Measurements from ENCODE around the gene SLC25A21. TPM values are rescaled to one million over a fixed set of nuclear protein-coding genes. Genes with fewer than 3 reads are reported as not detected.

Gene SLC25A21
- total and polyA plus RNA-seq, 10 donors: 0.06 to 1.1 (median 0.22) TPM; not detected in 2

GRCh38 chr14:36996857-36997590 lies 175.4 kb downstream of the SLC25A21 start:
- intact Hi-C loops (cut with DNase I; ENCODE audit: low total_unique reads): no loop called here
- no peak for DNase-seq
- Histone ChIP-seq H3K4me1 (no peaks in the 10 kb centered on the region), H3K36me3 (no peaks in the 10 kb centered on the region), H3K9me3 (no peaks in the 10 kb centered on the region), H3K4me3 (no peak overlapping the region), H3K27ac (no peak overlapping the region), H3K27me3 (replicated peaks in 1 of 7) (no peaks in the 10 kb centered on the region)
- WGBS, 5 donors: 83 to 93% (median 86%) methylated on average over 5 of the region's 5 CpGs
- TF ChIP-seq POLR2AphosphoS5 (IDR thresholded peaks at IDR 0.05) (no peak), CTCF (IDR thresholded peaks at IDR 0.05 in 8 of 11, conservative IDR thresholded peaks at IDR 0.05 in 3 of 11) (no peak), POLR2A (IDR thresholded peaks at IDR 0.05) (no peak)

- intact Hi-C loops (cut with DNase I; ENCODE audit: low total_unique reads): no loop called here
- TF ChIP-seq POLR2A (IDR thresholded peaks at IDR 0.05) (no peak), POLR2AphosphoS5 (IDR thresholded peaks at IDR 0.05) (no peak), CTCF (IDR thresholded peaks at IDR 0.05 in 8 of 11, conservative IDR thresholded peaks at IDR 0.05 in 3 of 11) (no peak)
- Histone ChIP-seq H3K27me3 (replicated peaks in 1 of 7) (no peaks in the 10 kb centered on the region), H3K27ac (no peak overlapping the region), H3K9me3 (no peaks in the 10 kb centered on the region), H3K4me1 (no peaks in the 10 kb centered on the region), H3K4me3 (no peak overlapping the region), H3K36me3 (no peaks in the 10 kb centered on the region)
- no peak for DNase-seq
- WGBS, 5 donors: 65 to 87% (median 77%) methylated on average over 4 of the region's 4 CpGs
Observed at GRCh38 chr14:36996133-36996856, 176.1 kb downstream of the SLC25A21 start.

GRCh38 chr14:36989806-36990205 lies 182.6 kb downstream of the SLC25A21 start:
- no peak for TF ChIP-seq CTCF (IDR thresholded peaks at IDR 0.05 in 8 of 11, conservative IDR thresholded peaks at IDR 0.05 in 3 of 11)
- no peak for TF ChIP-seq POLR2A (IDR thresholded peaks at IDR 0.05)
- no peak for TF ChIP-seq POLR2AphosphoS5 (IDR thresholded peaks at IDR 0.05)
- WGBS, 5 donors: 70 to 90% (median 81%) methylated on average over 3 of the region's 3 CpGs
- H3K27me3 ChIP-seq (replicated peaks in 1 of 7): no peaks in the 10 kb centered on the region

GRCh38 chr14:36988989-36989388 lies 183.4 kb downstream of the SLC25A21 start:
- Histone ChIP-seq H3K9me3 (peaks cover 0 to 5% (median 0%) of the 10 kb centered on the region in 8 donors), H3K27me3 (replicated peaks in 1 of 7) (no peaks in the 10 kb centered on the region), H3K4me3 (no peak overlapping the region), H3K4me1 (no peaks in the 10 kb centered on the region), H3K27ac (no peak overlapping the region), H3K36me3 (no peaks in the 10 kb centered on the region)
- 91 to 96% (median 92%) methylated on average over 1 of the region's 1 CpG for WGBS, 5 donors
- intact Hi-C loops (cut with DNase I; ENCODE audit: low total_unique reads): no loop called here
- no peak for TF ChIP-seq POLR2A (IDR thresholded peaks at IDR 0.05)
- TF ChIP-seq POLR2AphosphoS5 (IDR thresholded peaks at IDR 0.05): no peak
- no peak for TF ChIP-seq CTCF (IDR thresholded peaks at IDR 0.05 in 8 of 11, conservative IDR thresholded peaks at IDR 0.05 in 3 of 11)
- no peak for DNase-seq

More at GRCh38 chr14:36989806-36990205, 182.6 kb downstream of the SLC25A21 start:
- H3K27ac ChIP-seq: no peak overlapping the region
- H3K4me3 ChIP-seq: no peak overlapping the region
- no peaks in the 10 kb centered on the region for H3K9me3 ChIP-seq
- DNase-seq: no peak
- intact Hi-C loops (cut with DNase I; ENCODE audit: low total_unique reads): no loop called here
- H3K4me1 ChIP-seq: no peaks in the 10 kb centered on the region
- H3K36me3 ChIP-seq: no peaks in the 10 kb centered on the region
